ENCODE data around the gene NDRG3.

NDRG3 gene

GRCh38 chr20:36786246-36786645 lies 40.4 kb upstream of the NDRG3 start:
- H3K4me3 ChIP-seq (ENCODE audit: low read depth, low read length): no peak overlapping the region
- TF ChIP-seq CTCF (IDR thresholded peaks at IDR 0.05; ENCODE audit: borderline replicate concordance, insufficient read depth, low read depth, low read length): no peak

GRCh38 chr20:36785308-36785707 lies 39.4 kb upstream of the NDRG3 start:
- no peak overlapping the region for H3K4me3 ChIP-seq (ENCODE audit: low read depth, low read length)
- TF ChIP-seq CTCF (IDR thresholded peaks at IDR 0.05; ENCODE audit: borderline replicate concordance, insufficient read depth, low read depth, low read length): no peak

- TF ChIP-seq CTCF (IDR thresholded peaks at IDR 0.05; ENCODE audit: borderline replicate concordance, insufficient read depth, low read depth, low read length): no peak
Observed at GRCh38 chr20:36784900-36785299, 39.0 kb upstream of the NDRG3 start.

DNA sequence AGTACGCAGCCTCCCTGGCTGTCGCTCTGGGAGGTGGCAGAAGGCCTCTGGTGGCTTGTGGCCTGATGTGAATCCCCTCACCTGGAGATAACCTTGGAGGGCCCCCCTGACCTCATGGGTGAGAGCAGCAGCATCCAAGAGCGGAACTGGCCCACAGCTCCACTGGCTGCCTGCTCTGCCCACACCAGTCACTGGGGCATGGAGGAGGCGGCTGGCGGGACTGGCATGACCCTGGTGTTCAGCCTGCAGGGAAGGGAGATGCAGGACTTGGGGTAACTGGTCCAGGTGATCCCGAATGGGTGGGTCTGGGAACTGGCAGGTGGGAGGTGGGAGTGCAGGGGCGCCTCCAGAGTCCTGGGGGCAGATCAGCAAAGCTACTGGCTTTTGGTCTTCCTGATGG lies 38.2 kb upstream of the NDRG3 start:
- no peak for TF ChIP-seq CTCF (IDR thresholded peaks at IDR 0.05; ENCODE audit: borderline replicate concordance, insufficient read depth, low read depth, low read length)
- H3K4me3 ChIP-seq (ENCODE audit: low read depth, low read length): no peak overlapping the region

More at GRCh38 chr20:36784900-36785299, 39.0 kb upstream of the NDRG3 start:
- no peak overlapping the region for H3K4me3 ChIP-seq (ENCODE audit: low read depth, low read length)

GRCh38 chr20:36779656-36780025 lies 33.8 kb upstream of the NDRG3 start:
- no peak for TF ChIP-seq CTCF (IDR thresholded peaks at IDR 0.05; ENCODE audit: borderline replicate concordance, insufficient read depth, low read depth, low read length)
- no peak overlapping the region for H3K4me3 ChIP-seq (ENCODE audit: low read depth, low read length)

- H3K4me3 ChIP-seq (ENCODE audit: low read depth, low read length): no peak overlapping the region
- no peak for TF ChIP-seq CTCF (IDR thresholded peaks at IDR 0.05; ENCODE audit: borderline replicate concordance, insufficient read depth, low read depth, low read length)
Observed at GRCh38 chr20:36778831-36779655, 33.2 kb upstream of the NDRG3 start.

- no peak overlapping the region for H3K4me3 ChIP-seq (ENCODE audit: low read depth, low read length)
- TF ChIP-seq CTCF (IDR thresholded peaks at IDR 0.05; ENCODE audit: borderline replicate concordance, insufficient read depth, low read depth, low read length): no peak
Observed at GRCh38 chr20:36777576-36777975, 31.7 kb upstream of the NDRG3 start.

Measured in GM12875 (cell line).